H1 (cell line): ENCODE measurements around the gene CROT. TPM values are rescaled to one million over a fixed set of nuclear protein-coding genes. Genes with fewer than 3 reads are reported as not detected.

Experiments used
- CTCF ChIA-PET: fragments of 300-600 bp; sonication (Branson Sonifier 250); formaldehyde crosslinking; loops from one replicate; lab custom pipeline; 2021; ENCODE audit not compliant: partially characterized antibody; lab: Charles Lee
- POLR2A ChIA-PET: fragments of 300-600 bp; sonication (Branson Sonifier 250); formaldehyde crosslinking; loops from one replicate; lab custom pipeline; 2021; ENCODE audit warnings: inconsistent platforms; ENCODE audit not compliant: partially characterized antibody; lab: Charles Lee
- DNase-seq, 2 experiments: peaks; one replicate each; pipeline versions ENCODE4 v3.0.0 to v3.0.0-alpha.2; 2010 to 2022; ENCODE audit warnings: low spot score in 2 of 2, low read depth in 1 of 2, mixed read lengths in 1 of 2
- FAIRE-seq: peaks from 2 replicates; lab custom pipeline; 2011; peaks lifted over from hg19 to GRCh38; lab: Jason Lieb, UNC
- H2AFZ ChIP-seq: 2 replicates; pipeline ENCODE4 v1.8.1; 2012; ENCODE audit warnings: low read length, inconsistent platforms
- H2AK5ac ChIP-seq: 2 replicates; pipeline ENCODE4 v1.6.1; 2013; ENCODE audit warnings: low read depth, low read length
- H2BK120ac ChIP-seq: replicated peaks from 2 replicates; pipeline ENCODE3; 2013; ENCODE audit warnings: low read depth, low read length, inconsistent platforms
- H2BK12ac ChIP-seq: 2 replicates; pipeline ENCODE4 v1.6.1; 2013; ENCODE audit warnings: low read depth, low read length
- H2BK15ac ChIP-seq: 2 replicates; pipeline ENCODE4 v1.6.1; 2013; ENCODE audit warnings: low read length
- H2BK20ac ChIP-seq: 2 replicates; pipeline ENCODE4 v1.6.1; 2013; ENCODE audit warnings: low read length
- H2BK5ac ChIP-seq: 2 replicates; pipeline ENCODE4 v1.6.1; 2013; ENCODE audit warnings: low read depth, low read length
- H3K14ac ChIP-seq: 2 replicates; pipeline ENCODE4 v1.6.1; 2013; ENCODE audit warnings: inconsistent platforms; ENCODE audit not compliant: insufficient read length
- H3K18ac ChIP-seq: 2 replicates; pipeline ENCODE4 v1.6.1; 2013; ENCODE audit warnings: low read length; ENCODE audit errors: extremely low read depth
- H3K23ac ChIP-seq: 2 replicates; pipeline ENCODE4 v1.6.1; 2013; ENCODE audit warnings: inconsistent platforms; ENCODE audit not compliant: insufficient read length
- H3K23me2 ChIP-seq: 2 replicates; pipeline ENCODE4 v1.6.1; 2013; ENCODE audit warnings: low read depth, low read length
- H3K27ac ChIP-seq: 2 replicates; pipeline ENCODE4 v1.6.1; 2011; ENCODE audit warnings: low read depth, low read length, inconsistent platforms
- H3K27me3 ChIP-seq, 4 experiments: replicated peaks in 1 of 4; 1 replicate in 1 of 4; 2 replicates in 3 of 4; pipeline versions ENCODE4 v1.6.1 to v1.8.1; 2011 to 2013; ENCODE audit warnings: low read length in 3 of 4, mild to moderate bottlenecking in 3 of 4, inconsistent platforms in 2 of 4, mixed read lengths in 2 of 4, moderate library complexity in 1 of 4; ENCODE audit not compliant: control insufficient read depth in 3 of 4, insufficient read depth in 3 of 4; ENCODE audit errors: extremely low read depth in 1 of 4
- H3K36me3 ChIP-seq, 4 experiments: 2 replicates each; pipeline versions ENCODE4 v1.6.1 to v1.8.1; 2011 to 2013; ENCODE audit warnings: mild to moderate bottlenecking in 4 of 4, low read length in 3 of 4, moderate library complexity in 2 of 4, control low read depth in 1 of 4, inconsistent platforms in 1 of 4; ENCODE audit not compliant: insufficient read depth in 4 of 4, control insufficient read depth in 2 of 4
- H3K4ac ChIP-seq: replicated peaks from 2 replicates; pipeline ENCODE3; 2013; ENCODE audit warnings: low read length, low read depth, mixed read lengths, inconsistent platforms; ENCODE audit not compliant: insufficient read length
- H3K4me1 ChIP-seq, 4 experiments: replicated peaks in 1 of 4; 1 replicate in 1 of 4; 2 replicates in 3 of 4; pipeline versions ENCODE4 v1.6.1 to v1.8.1; 2011 to 2013; ENCODE audit warnings: low read length in 3 of 4, inconsistent platforms in 2 of 4, mixed read lengths in 1 of 4; ENCODE audit not compliant: insufficient read depth in 4 of 4, control insufficient read depth in 3 of 4
- H3K4me2 ChIP-seq, 2 experiments: 2 replicates each; pipeline versions ENCODE4 v1.6.1 to v1.8.1; 2011 to 2013; ENCODE audit warnings: low read depth in 2 of 2, low read length in 2 of 2, control low read depth in 1 of 2, inconsistent platforms in 1 of 2, mild to moderate bottlenecking in 1 of 2; ENCODE audit not compliant: insufficient read depth in 1 of 2
- H3K4me3 ChIP-seq, 4 experiments: fragments of 200-600, 300-600 bp in 1 of 4; sonication (generic), shearing (Covaris generic), sonication (Bioruptor Twin) in 1 of 4; 2 replicates each; pipeline versions ENCODE4 v1.5.1 to v1.8.1; 2011 to 2016; ENCODE audit warnings: low read length in 4 of 4, low read depth in 3 of 4, control low read depth in 2 of 4, inconsistent platforms in 2 of 4, mild to moderate bottlenecking in 2 of 4, mixed read lengths in 1 of 4, moderate library complexity in 1 of 4; ENCODE audit not compliant: insufficient read depth in 2 of 4; ENCODE audit errors: extremely low read depth in 1 of 4
- H3K56ac ChIP-seq: replicated peaks from 2 replicates; pipeline ENCODE3; 2013; ENCODE audit warnings: low read depth, mild to moderate bottlenecking, mixed read lengths, low read length, inconsistent platforms; ENCODE audit not compliant: insufficient read length
- H3K79me1 ChIP-seq: 2 replicates; pipeline ENCODE4 v1.6.1; 2013; ENCODE audit warnings: low read depth, low read length, control low read depth
- H3K79me2 ChIP-seq, 2 experiments: 2 replicates each; pipeline versions ENCODE4 v1.6.1 to v1.8.1; 2012 to 2013; ENCODE audit warnings: low read length in 2 of 2, mild to moderate bottlenecking in 2 of 2, inconsistent platforms in 1 of 2; ENCODE audit not compliant: insufficient read depth in 2 of 2, control insufficient read depth in 1 of 2
- H3K9ac ChIP-seq, 4 experiments: replicated peaks in 1 of 4; 1 replicate in 1 of 4; 2 replicates in 3 of 4; pipeline versions ENCODE4 v1.6.1 to v1.8.1; 2011 to 2013; ENCODE audit warnings: low read depth in 3 of 4, low read length in 3 of 4, control low read depth in 2 of 4, mild to moderate bottlenecking in 2 of 4, moderate library complexity in 2 of 4, inconsistent platforms in 1 of 4; ENCODE audit errors: extremely low read depth in 1 of 4
- H3K9me3 ChIP-seq, 2 experiments: 2 replicates each; pipeline versions ENCODE4 v1.6.1 to v1.8.1; 2012 to 2013; ENCODE audit warnings: mild to moderate bottlenecking in 2 of 2, moderate library complexity in 2 of 2, control low read depth in 1 of 2, inconsistent platforms in 1 of 2, low read depth in 1 of 2, low read length in 1 of 2, mixed read lengths in 1 of 2; ENCODE audit not compliant: insufficient read depth in 2 of 2
- H4K20me1 ChIP-seq, 2 experiments: replicated peaks in 1 of 2; 2 replicates each; pipeline versions ENCODE3 to v1.8.1; 2011 to 2013; ENCODE audit warnings: inconsistent platforms in 2 of 2, low read length in 2 of 2, mild to moderate bottlenecking in 1 of 2; ENCODE audit not compliant: insufficient read depth in 2 of 2, control insufficient read depth in 1 of 2
- H4K5ac ChIP-seq: 2 replicates; pipeline ENCODE4 v1.6.1; 2013; ENCODE audit warnings: low read length, low read depth, mixed read lengths, inconsistent platforms; ENCODE audit not compliant: insufficient read length
- H4K8ac ChIP-seq: 2 replicates; pipeline ENCODE4 v1.8.0; 2013; ENCODE audit warnings: mild to moderate bottlenecking, moderate library complexity, low read length, inconsistent platforms; ENCODE audit not compliant: insufficient read depth; ENCODE audit errors: extremely low read depth
- H4K91ac ChIP-seq: replicated peaks from 2 replicates; pipeline ENCODE3; 2013; ENCODE audit warnings: low read length, mixed read lengths, inconsistent platforms; ENCODE audit not compliant: insufficient read length
- CREB1 ChIP-seq: IDR thresholded peaks from 2 replicates; pipeline ENCODE4 v1.6.1; 2012; ENCODE audit warnings: inconsistent platforms
- RAD21 ChIP-seq, 2 experiments: IDR thresholded peaks in 1 of 2; conservative IDR thresholded peaks in 1 of 2; 2 replicates each; pipeline ENCODE4 v1.6.1; 2011; ENCODE audit warnings: low read depth in 2 of 2, low read length in 2 of 2, improper control_type of control experiment in 1 of 2, inconsistent platforms in 1 of 2, mild to moderate bottlenecking in 1 of 2, moderate library complexity in 1 of 2
- WGBS, 2 experiments: shearing (Covaris generic) in 1 of 2; methylation state at CpG; one replicate each; pipeline versions ENCODE4 v1.1.6 to v1.1.7; 2013 to 2015; ENCODE audit warnings: low lambda C conversion rate in 2 of 2, mixed read lengths in 2 of 2, inconsistent platforms in 1 of 2, low coverage in 1 of 2, missing lambda C conversion rate in 1 of 2; ENCODE audit not compliant: insufficient replicate concordance in 2 of 2, insufficient coverage in 1 of 2, insufficient read length in 1 of 2; ENCODE audit errors: extremely low coverage in 1 of 2, missing lambda C conversion rate in 1 of 2; 5-methylcytosine and 5-hydroxymethylcytosine counted together
- polyA plus RNA-seq, 7 experiments: library from polyadenylated mRNA; depleted of rRNA in 3 of 7; stranded (reverse) in 5 of 7; unstranded in 2 of 7; fragments of >200 nt in 5 of 7; fragments of 200-250 nt in 2 of 7; gene quantifications; 1 replicate in 5 of 7; 2 replicates in 1 of 7; 4 replicates in 1 of 7; pipeline versions ENCODE4 v1.2.1 to v1.2.3, GENCODE V29; 2011 to 2013; ENCODE audit warnings: missing spikeins in 2 of 7, mixed read lengths in 2 of 7
- total RNA-seq: library from RNA; stranded (reverse); fragmentation: NEBNext Ultra II Directional; extraction: Animal tissue kit (Norgen Biotek cat#: 25700); gene quantifications from 2 replicates; pipeline ENCODE4 v1.2.1, GENCODE V29; 2021

CROT gene
- total and polyA plus RNA-seq, 2 of the 8 experiments (the other 6 are each of a cell fraction or from before 2014, with no cell fraction given), result 2.2 to 5.6 TPM

GRCh38 chr7:87318741-87319140 lies 26.7 kb upstream of the CROT start:
- no peak overlapping the region for H2AFZ ChIP-seq
- no peak overlapping the region for H3K9ac ChIP-seq
- H2BK20ac ChIP-seq, result 0 out of 2 replicates have a peak overlapping the region, but pooled peaks have one; percentile 61
- no peaks in the 10 kb centered on the region for H4K20me1 ChIP-seq
- H3K4me2 ChIP-seq, result no peak overlapping the region
- H3K56ac ChIP-seq, result no peak overlapping the region
- H2AK5ac ChIP-seq, result no peak overlapping the region
- ChIA-PET POLR2A (no interaction called here), CTCF (interaction anchor here (1.0 to 7.6 kb wide), 3 partner anchors 10 to 188 kb away, joined by 3 to 115 read pairs (median 18); no protein-coding TSS in a partner anchor)
- FAIRE-seq (no peak), DNase-seq (no peak)
- TF ChIP-seq CREB1, result no peak
- TF ChIP-seq RAD21 (IDR thresholded peaks at IDR 0.05 in 1 of 2, conservative IDR thresholded peaks at IDR 0.05 in 1 of 2; ENCODE audit: low read depth in 2 of 2, low read length in 2 of 2), result 0 out of 4 replicates have a peak, but pooled peaks have one; percentile 3 to 4
- H3K9me3 ChIP-seq, result peaks cover 0 to 3% of the 10 kb centered on the region in 2 experiments; a peak in 1 of 4 replicates
- no peak overlapping the region for H2BK15ac ChIP-seq
- no peak overlapping the region for H4K91ac ChIP-seq
- H3K18ac ChIP-seq, result no peak overlapping the region
- H4K5ac ChIP-seq, result no peak overlapping the region
- H2BK5ac ChIP-seq, result no peak overlapping the region
- no peak overlapping the region for H3K23ac ChIP-seq
- H2BK12ac ChIP-seq, result no peak overlapping the region
- no peak overlapping the region for H3K27ac ChIP-seq
- no peak overlapping the region for H3K4me3 ChIP-seq
- H3K79me1 ChIP-seq, result no peaks in the 10 kb centered on the region
- H3K23me2 ChIP-seq, result no peaks in the 10 kb centered on the region
- no peaks in the 10 kb centered on the region for H3K27me3 ChIP-seq
- peaks cover 0 to under 1% (median 0%) of the 10 kb centered on the region in 4 experiments; a peak in 1 of 8 replicates for H3K36me3 ChIP-seq
- no peak overlapping the region for H3K14ac ChIP-seq
- H3K4me1 ChIP-seq, result no peaks in the 10 kb centered on the region
- H3K4ac ChIP-seq, result no peak overlapping the region
- no peaks in the 10 kb centered on the region for H3K79me2 ChIP-seq
- WGBS, 2 experiments, result 75% methylated on average over 1 of the region's 1 CpG; no CpG with 5 or more reads in 1 of the 2 experiments
- H2BK120ac ChIP-seq, result no peak overlapping the region
- no peak overlapping the region for H4K8ac ChIP-seq
